NCI-H345 treated with DMSO at 0.1 percent for 48 hours (cell line): ENCODE measurements around the gene HHEX.
"Not testable (repeated sequence)": the region's sequence is repeated elsewhere in the genome, so short reads cannot be mapped to it uniquely, and the experiment has no call there.

Source experiments
- DNase-seq: peaks from one replicate; lab custom pipeline; 2025; ENCODE audit not compliant: unreplicated experiment; lab: John Stamatoyannopoulos, UW

HHEX gene

DNA sequence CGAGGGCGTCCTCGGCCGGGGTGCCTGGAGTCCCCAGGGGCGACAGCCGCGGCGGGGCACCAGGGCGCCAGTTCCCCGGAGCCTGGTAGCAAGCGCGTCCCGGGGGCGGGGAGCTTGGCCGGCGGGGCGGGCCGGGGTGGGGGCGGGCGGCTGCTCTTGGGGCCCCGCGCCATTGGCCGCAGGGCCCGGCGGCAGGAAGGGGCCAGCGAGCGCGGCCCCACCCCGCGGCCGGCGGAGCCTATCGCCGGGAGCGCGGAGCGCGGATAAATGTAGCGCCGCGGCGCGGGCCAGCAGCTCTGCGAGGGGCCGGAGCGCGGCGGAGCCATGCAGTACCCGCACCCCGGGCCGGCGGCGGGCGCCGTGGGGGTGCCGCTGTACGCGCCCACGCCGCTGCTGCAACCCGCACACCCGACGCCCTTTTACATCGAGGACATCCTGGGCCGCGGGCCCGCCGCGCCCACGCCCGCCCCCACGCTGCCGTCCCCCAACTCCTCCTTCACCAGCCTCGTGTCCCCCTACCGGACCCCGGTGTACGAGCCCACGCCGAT lies at the start of gene HHEX:
TSS of gene HHEX (plus strand) at position 293 of the 548 bp plus-strand sequence. CDS start at position 325, 32 bp downstream.
- no peak for DNase-seq

DNA sequence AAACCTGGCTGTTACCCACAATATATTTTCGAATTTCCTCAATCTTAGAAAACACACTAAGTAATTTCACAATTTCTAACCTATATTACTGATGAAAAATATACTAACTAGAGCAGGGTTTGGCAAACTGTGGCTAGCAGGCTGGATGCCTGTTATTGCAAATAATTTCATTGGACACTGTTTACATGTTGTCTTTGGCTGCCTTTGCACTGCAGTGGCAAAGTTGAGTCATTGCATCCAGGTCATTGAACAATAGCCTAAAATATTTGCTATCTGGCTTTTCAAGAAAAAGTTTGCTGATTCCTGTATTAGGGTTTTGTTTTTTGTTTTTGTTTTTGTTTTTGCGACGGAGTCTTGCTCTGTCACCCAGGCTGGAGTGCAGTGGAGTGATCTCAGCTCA lies 49.6 kb upstream of the HHEX start:
- DNase-seq, result no peak

DNA sequence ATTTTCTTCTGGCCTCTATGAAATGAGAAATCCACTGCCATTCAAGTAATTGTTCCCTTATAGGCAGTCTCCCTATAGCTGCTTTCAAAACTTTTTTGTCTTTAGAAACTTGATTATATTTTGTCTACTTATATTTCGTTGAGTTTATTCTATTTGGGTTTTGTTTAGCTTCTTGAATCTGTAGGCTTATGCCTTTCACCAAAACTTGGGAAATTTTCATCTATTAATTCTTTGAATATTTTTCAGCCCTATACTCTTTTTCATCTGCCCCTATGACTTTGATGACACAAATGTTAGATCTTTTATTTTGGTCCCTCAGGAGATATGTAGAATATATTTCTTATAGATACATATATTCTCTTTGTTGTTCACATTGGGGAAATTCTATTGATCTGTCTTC lies 48.3 kb upstream of the HHEX start:
- no peak for DNase-seq

DNA sequence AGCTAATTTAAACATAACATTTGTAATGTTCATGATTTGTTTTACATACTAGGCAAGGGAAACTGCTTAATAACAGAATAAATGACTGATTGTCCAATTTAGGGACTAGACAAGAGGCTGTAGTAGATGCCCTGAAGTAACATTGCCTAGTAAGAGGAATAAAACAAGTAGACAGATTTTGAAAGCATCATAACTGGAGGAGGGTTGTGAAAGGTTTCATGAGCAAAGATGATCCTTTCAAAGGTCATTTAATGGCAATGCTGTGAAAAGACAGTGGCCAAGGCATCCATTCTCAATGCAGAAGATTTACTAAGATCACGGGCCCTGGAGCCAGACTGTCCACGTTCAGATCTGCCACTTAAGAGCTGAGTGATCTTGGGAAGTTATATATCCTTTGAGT lies 44.8 kb upstream of the HHEX start:
- DNase-seq, result no peak

DNA sequence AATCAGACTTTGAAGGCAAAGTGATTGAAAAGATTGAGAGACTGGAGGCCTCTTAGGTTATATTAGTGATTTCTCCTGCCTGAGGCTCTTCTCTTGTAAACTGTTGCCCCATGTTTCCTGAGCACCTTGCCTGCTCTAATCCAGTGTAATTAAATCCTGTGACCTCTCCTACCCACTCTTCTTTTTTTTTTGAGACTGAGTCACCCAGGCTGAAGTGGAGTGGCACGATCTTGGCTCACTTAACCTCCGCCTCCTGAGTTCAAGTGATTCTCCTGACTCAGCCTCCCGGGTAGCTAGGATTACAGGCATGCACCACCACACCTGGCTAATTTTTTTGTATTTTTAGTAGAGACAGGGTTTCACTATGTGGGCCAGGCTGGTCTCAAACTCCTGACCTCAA lies 38.9 kb upstream of the HHEX start:
- not testable (repeated sequence) for DNase-seq

DNA sequence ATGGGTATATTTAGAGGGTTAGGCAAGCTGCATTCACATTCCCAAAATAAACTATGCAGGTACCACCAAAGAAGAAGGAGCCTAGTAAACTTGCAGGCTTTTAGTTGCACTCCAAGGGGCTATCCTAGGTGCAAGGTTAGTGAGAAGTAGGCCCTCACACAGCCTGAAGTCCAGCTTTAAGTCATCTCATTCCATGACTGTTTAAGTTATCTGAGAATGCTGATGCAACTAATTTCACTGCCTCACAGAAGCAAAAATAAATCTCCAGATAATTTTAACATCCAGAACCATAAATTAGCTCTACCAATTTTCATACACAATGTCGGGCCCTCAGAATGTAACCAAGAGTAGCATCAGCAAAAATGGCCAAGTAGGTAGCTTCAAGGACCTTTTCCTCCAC lies 34.3 kb upstream of the HHEX start:
- DNase-seq, result no peak

DNA sequence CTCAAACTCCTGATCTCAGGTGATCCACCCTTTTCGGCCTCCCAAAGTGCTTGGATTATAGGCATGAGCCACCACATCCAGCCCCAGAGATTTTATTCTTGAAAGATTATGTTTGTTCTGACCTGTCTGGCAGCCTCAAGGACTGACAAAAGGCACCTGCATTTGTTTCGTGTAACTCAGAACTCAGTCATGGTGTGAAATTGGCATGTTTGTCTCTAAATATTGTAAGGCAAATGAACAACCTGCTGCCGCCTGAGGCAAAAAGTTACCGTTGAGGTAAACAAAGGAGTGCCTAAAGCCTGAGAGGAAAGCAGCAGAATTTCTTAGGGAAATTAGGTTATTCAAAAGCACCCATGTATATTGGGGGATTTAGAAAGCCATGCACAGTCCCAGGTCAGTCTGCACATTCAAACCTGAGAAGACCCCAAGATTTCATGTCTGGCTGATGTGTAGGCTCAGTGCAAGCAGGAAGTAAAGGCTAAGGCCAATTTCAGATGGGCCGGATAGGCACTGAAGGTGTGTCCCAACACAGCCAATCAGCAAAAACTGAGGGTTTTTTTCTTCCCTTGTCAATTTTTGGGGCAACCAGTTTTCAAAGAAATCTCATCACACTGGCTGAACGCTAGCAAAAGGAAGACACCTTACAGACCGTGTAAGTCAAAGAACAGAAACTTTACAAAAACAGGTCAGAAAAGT lies 33.3 kb upstream of the HHEX start:
- DNase-seq, result no peak

DNA sequence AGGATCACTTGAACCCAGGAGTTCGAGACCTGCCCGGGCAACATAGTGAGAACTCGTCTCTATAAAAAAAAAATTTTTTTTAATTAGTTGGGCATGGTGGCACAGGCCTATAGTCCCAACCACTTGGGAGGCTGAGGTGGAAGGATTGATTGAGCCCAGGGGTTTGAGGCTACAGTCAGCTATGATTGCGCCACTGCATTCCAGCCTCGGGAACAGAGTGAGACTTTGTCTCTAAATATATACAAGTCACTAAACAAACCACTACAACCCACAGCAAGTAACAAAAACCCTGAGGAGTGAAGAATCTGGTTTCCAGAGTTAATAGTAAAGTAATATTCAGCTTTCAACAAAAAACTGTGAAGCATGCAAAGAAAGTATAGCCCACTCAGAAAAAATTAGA lies 32.7 kb upstream of the HHEX start:
- no peak for DNase-seq

DNA sequence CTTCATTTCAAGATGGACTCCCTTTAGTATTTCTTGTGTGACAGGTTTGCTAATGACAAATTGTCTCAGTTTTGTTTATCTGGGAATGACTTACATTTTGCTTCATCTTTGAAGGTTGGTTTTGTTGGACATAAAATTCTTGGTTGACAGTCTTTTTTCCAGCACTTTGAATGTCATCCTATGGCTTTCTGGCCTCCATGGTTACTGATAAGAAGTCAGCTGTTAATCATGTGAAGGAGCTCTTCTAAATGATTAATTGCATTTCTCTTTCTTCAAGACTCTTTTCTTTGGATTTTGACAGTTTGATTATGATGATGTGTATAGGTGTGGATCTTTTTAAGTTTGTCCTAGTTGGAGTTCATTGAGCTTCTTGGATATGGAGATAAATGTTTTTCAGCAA lies 26.9 kb upstream of the HHEX start:
- DNase-seq, result no peak

DNA sequence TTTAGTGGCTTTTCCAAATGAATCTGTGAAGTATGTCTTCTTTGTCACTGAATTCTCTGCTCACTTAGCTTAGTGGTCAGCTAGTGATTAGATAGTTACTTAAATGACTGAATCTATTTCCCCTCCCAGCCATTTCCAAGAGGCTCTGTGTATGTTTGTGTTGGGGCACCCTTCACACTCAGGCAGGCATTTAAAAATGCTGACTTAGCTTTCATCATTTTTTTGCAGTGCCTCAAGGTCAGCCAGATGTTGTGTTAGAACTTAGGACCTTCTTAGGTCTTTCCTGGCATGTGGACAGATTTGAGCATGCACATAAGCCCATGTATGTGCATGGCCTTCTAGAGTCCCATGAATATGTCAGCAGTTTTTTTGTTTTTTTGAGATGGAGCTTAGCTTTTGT lies 25.4 kb upstream of the HHEX start:
- no peak for DNase-seq

DNA sequence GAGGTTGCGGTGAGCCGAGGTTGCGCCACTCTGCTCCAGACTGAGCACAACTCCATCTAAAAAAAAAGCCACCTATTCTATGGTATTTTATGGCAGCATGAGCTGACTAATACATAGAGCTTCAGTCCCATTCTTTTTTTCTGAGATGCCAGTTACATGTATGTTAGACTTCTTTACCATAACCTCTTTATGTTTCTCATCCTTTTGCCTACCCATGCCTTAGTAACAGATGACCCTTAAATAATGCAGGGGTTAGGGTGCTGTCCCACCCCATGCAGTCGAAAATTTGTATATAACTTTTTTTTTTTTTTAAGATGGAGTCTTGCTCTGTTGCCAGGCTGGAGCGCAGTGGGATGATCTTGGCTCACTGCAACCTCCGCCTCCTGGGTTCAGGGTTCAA lies 22.7 kb upstream of the HHEX start:
- DNase-seq, result no peak

DNA sequence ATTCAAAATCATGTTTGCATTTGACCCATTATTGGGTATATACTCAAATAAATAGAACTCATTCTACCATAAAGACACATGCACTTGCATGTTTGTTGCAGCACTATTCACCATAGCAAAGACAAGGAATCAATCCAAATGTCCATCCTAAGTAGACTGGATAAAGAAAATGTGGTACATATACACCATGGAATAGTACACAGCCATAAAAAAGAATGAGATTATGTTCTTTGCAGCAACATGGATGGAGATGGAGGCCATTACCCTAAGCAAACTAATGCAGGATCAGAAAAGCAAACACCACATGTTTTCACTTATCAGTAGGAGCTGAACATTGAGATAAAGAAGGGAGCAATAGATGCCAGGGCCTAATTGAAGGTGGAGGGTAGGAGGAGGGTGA lies 12.0 kb upstream of the HHEX start:
- no peak for DNase-seq

DNA sequence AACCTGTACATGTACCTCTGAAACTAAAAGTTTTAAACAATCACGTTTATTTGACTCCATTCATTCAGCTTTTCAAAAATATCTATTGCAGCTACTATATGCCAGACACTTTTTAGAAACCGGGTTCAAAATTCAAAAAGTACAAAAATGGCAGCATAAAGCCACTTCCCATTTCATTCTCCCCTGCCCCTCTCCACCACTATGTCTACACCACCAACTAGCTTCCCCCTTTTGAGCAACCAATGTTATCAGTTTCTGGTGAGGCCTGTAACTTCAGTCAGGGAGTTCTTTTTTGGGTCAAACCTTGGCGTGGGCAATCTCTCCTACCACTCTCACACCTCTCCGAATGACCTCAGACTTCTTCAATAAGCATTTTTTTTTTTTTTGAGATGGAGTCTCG lies 11.5 kb upstream of the HHEX start:
- no peak for DNase-seq

DNA sequence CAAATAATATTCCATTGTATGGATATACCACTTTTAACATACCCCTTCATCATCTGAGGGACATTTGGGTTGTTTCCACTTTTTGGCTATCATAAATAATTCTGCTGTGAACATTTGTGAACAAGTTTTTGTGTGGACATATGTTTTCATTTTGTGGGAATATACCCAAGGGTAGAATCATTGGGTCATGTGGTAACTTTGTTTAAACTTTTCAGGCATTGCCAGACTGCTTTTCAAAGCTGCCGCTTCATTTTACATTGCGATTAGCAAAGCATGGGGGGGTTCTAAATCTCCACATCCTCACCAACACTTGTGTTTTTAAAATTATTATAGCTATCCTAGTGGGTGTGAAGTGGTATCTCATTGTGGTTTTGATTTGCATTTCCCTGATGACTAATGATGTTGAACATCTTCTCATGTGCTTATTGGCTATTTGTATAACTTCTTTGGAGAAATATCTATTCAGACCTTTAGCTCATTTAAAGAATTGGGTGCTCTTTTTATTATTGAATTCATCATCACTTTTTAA lies 8.4 kb upstream of the HHEX start:
- no peak for DNase-seq

DNA sequence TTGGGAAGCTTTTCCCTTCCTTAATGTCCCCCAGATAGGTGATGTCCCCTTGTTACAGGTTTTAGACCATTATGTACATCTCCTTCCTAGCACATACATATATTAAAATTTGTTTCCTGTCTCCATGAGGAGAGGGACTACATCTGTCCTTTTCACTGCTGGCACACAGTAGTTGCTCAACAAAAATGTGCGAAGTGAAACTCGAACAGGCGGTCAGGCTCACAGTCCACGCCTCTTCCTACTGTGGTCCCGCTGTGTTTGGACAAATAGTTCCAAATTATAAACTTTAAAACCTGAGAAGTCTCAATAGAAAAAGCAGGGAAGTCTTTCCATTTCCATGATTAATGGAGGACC lies 1.2 kb upstream of the HHEX start:
- DNase-seq, result no peak

DNA sequence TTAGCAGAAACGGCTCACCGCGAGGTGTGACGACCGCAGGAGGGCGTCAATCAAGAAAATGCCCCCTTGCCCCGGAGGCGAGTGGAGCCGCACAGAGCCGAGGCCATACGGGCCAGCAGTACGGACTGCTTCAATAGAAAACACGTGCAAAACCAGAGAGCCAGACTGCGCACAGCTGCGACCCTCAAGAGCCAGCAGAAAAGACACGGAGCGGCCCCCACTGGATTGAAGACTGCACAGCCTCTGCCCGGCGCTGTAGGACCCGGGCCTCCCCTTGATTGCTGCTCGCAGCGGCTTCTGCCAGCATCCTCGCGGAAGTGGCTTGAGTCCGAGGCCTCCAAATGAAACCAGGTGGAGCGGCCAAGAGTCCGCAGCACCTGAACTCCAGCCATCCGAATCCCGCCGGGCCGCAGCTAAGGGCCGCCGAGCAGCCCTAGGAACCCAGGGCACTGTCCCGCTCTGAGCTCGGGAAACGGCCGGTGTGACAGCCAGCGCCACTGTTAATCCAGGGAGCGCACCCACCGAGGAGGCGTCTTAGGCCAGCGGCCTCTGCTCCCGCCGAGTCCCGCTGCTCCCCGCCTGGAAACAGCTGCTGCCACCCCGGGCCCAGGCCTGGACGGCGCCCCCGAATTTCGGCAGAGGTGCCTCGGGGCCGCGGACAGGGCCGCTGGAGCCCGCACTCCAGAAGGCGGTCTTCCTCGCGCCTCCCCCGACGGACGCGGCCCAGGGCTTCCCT lies 660 bp upstream of the HHEX start:
- DNase-seq, result no peak

DNA sequence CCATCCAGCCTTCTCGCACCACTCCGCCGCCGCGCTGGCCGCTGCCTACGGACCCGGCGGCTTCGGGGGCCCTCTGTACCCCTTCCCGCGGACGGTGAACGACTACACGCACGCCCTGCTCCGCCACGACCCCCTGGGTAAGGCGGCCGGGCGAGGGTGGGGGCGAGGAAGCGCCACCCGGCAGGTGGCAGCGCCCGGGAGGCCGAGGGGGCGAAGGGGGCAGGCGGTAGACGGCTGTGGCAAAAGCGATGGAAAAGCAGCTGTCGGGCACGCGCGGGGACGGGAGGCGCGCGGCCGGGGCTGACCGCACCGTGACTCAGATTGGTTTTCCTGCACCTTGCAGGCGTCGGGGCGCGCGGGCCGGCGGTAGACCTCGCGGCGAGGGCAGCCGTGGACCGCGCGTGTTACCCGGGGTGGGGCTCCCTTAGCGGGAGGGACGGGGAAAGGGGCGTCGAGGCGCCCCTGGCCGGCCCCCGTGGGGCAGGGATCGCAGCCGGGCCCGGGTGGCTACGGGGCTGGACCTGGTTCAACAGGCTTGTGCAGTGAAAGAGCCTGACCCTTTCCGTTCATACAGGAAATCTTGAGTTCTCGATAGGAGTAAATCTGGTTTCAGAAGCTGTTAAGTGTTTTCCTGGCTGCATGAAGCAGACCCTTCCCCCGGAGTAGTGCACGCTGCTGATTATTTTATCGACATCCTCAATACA lies 608 bp downstream of the HHEX start:
- DNase-seq, result no peak

DNA sequence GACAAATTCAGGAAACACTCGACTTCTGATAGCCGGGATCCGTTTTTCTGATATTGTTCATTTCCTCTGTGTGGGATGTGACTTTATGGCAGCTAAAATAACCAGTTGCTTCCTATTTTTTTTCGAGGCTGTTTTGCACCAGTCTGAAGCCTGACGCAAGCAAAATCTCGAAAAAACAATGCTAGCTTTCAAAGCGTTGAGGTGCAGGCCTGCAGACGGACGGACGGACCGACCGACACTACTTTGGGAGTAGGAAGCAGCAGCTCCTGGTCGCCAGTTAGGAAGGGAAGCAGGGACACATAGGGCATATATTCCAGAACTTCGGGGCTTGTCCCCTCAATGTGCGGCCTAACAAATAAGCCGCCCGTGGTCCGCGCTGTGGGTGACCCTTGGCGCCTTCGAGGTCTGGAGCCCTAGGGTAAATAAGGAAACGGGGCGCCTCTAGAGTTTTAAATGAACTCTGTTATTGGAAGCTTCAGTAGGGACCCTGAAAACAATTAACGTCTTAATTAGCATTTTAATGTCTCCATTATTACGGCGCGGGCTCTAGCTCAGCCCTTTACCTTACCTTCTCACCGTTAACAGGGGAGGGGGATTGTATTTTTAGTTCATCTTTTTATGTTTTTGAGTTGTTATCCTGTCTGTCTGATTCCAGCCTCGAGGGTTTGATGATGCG lies 1.3 kb downstream of the HHEX start:
- no peak for DNase-seq

DNA sequence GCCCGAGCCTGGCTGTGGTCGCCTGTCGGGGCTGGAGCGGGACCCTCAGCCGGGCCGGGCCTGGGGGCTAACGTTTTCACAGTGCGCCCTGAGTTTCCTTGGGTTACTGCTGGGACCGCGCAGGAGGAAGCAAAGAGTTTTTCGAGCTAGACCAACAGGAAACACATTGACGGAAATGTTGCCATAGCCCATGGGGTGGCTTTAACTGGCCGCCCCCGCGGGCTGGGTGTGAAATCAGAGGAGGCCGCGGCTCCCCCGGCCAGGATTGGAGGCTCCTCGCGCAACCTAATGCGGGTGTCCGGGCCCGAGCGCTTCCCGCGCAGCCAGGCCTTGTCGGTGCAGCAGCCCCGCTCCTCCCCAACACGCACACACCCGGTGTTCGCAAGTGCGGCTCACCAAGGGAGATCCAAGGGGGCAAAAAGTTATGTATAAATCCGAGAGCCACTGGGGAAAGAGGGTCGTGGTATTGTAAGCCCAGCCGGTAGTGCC lies 1.9 kb downstream of the HHEX start:
- DNase-seq, result no peak

DNA sequence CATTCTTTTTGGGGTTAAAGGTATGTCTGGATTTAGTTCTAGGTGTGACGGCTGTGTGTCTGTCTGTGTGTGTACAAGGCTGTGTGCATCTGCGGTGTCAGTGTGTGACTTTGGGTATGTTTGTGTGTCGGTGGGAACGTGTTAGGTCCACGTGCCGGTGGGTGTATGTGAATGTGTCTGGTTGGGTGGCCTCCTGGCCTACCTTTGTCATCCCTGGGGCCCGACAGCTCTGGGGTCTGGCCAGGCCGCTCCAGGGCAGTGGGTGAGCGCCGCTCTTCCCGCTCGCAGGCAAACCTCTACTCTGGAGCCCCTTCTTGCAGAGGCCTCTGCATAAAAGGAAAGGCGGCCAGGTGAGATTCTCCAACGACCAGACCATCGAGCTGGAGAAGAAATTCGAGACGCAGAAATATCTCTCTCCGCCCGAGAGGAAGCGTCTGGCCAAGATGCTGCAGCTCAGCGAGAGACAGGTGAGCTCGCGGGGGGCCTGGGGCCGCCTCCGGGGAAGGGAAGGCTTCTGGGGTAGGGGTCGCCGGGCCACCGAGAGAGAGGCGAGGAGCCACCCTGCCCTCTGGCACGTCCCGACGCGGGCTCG lies 2.4 kb downstream of the HHEX start:
- DNase-seq, result no peak
